ENCODE measurements around the gene GPR37L1. TPM values are rescaled to one million over a fixed set of nuclear protein-coding genes. Genes with fewer than 3 reads are reported as not detected.

GPR37L1 gene
- total and polyA plus RNA-seq, 10 of the 15 experiments (the other 5 are each of a cell fraction or from before 2014, with no cell fraction given): under 0.01 to 0.08 (median 0.02) TPM; not detected in 5

GRCh38 chr1:202133496-202133895 is 10.8 kb downstream of the GPR37L1 start (continued):
- TF ChIP-seq ZNF592 (IDR thresholded peaks at IDR 0.05) (no peak), BHLHE40 (IDR thresholded peaks at IDR 0.05; ENCODE audit: borderline replicate concordance in 1 of 2, low read depth in 2 of 2, low read length in 1 of 2) (no peak)

GRCh38 chr1:202133989-202134388 is 11.3 kb downstream of the GPR37L1 start:
- Histone ChIP-seq H3K27ac (ENCODE audit: control insufficient read depth, insufficient read depth) (no peak overlapping the region), H3K9me3 (replicated peaks; ENCODE audit: control insufficient read depth, insufficient read depth, low read length) (no peaks in the 10 kb centered on the region), H4K20me1 (ENCODE audit: control insufficient read depth, insufficient read depth) (peaks cover 3% of the 10 kb centered on the region; the same call in 1 of the 2 replicates), H3K79me2 (ENCODE audit: control insufficient read depth, insufficient read depth, low read length) (no peaks in the 10 kb centered on the region; the same call in 1 of the 2 replicates), H3K4me1 (ENCODE audit: control insufficient read depth, insufficient read depth, low read length) (no peaks in the 10 kb centered on the region), H2AFZ (ENCODE audit: control insufficient read depth, low read depth, low read length) (no peak overlapping the region), H3K9ac (ENCODE audit: control insufficient read depth, insufficient read depth, low read length) (no peak overlapping the region), H3K4me3 (no peak overlapping the region), H3K27me3 (replicated peaks in 1 of 2; ENCODE audit: control insufficient read depth in 2 of 2, insufficient read depth in 2 of 2, low read length in 1 of 2) (no peaks in the 10 kb centered on the region), H3K36me3 (ENCODE audit: control insufficient read depth in 2 of 2, insufficient read depth in 2 of 2, low read length in 1 of 2) (peaks cover 7 to 23% of the 10 kb centered on the region in 2 experiments), H3K4me2 (ENCODE audit: control insufficient read depth, insufficient read depth) (no peak overlapping the region)
- no peak for TF ChIP-seq RAD51 (IDR thresholded peaks at IDR 0.05)
- BruUV-seq (replicated peaks): no TSS peak
- DNase-seq (ENCODE audit: low read depth, low spot score): no peak
- intact Hi-C loops (cut with micrococcal nuclease; ENCODE audit: unreplicated experiment): no loop called here
- in situ Hi-C loops (cut with MboI): no loop called here
- no peak for FAIRE-seq
- SMC1A ChIA-PET (ENCODE audit: uncharacterized antibody, unreplicated experiment): interaction anchor here (0.7 to 3.3 kb wide), 8 partner anchors 10 to 134 kb away, joined by 3 to 14 read pairs (median 3); no protein-coding TSS in a partner anchor
- no peak for ATAC-seq
- CTCF ChIA-PET: interaction anchor here (0.5 to 4.2 kb wide), 12 partner anchors 10 to 586 kb away, joined by 3 to 48 read pairs (median 12); partner anchors contain the start of genes ARL8A, ELF3, GPR37L1 and PTPN7
- POLR2A ChIA-PET: interaction anchor here (0.7 kb wide), 1 partner anchor 166 kb away, joined by 3 read pairs; no protein-coding TSS in a partner anchor
- 92% methylated on average over 5 of the region's 5 CpGs for WGBS (ENCODE audit: insufficient coverage, insufficient replicate concordance, low lambda C conversion rate, missing lambda C conversion rate)
- RAD21 ChIA-PET (ENCODE audit: unreplicated experiment): interaction anchor here (0.9 to 2.2 kb wide), 6 partner anchors 12 to 238 kb away, joined by 3 to 10 read pairs (median 4); partner anchors contain the start of gene ELF3
